NCI-H748 (cell line): ENCODE results near the gene OR4D11.
"Not testable (repeated sequence)": the region's sequence is repeated elsewhere in the genome, so short reads cannot be mapped to it uniquely, and the experiment has no call there.

Source experiments
- DNase-seq: peaks from one replicate; lab custom pipeline; 2025; ENCODE audit not compliant: unreplicated experiment; lab: John Stamatoyannopoulos, UW

OR4D11 gene

DNA sequence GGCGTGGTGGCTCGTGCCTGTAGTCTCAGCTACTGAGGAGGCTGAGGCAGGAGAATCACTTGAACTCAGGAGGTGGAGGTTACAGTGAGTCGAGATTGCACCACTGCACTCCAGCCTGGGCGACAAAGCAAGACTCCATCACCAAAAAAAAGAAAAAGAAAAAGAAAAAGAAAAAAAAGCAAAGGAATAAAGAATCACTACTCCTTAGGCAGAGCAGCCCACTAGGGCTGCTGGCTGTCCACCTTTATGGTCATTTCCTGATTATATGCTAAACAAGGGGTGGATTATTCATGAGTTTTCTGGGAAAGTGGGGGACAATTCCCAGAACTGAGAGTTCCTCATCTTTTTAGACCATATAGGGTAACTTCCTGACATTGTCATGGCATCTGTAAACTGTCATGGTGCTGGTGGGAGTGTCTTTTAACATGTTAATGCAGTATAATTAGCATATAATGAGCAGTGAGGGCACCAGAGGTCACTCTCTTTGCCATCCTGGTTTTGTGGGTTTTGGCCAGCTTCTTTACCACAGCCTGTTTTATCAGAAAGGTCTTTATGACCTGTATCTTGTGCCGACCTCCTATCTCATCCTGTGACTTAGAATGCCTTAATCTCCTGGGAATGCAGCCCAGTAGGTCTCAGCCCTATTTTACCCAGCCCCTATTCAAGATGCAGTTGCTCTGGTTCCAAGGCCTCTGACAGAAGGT, 44.4 kb downstream of the OR4D11 start:
- DNase-seq = not testable (repeated sequence)

- DNase-seq = no peak
Measured at GRCh38 chr11:59548309-59548656, 44.9 kb downstream of the OR4D11 start.

DNA sequence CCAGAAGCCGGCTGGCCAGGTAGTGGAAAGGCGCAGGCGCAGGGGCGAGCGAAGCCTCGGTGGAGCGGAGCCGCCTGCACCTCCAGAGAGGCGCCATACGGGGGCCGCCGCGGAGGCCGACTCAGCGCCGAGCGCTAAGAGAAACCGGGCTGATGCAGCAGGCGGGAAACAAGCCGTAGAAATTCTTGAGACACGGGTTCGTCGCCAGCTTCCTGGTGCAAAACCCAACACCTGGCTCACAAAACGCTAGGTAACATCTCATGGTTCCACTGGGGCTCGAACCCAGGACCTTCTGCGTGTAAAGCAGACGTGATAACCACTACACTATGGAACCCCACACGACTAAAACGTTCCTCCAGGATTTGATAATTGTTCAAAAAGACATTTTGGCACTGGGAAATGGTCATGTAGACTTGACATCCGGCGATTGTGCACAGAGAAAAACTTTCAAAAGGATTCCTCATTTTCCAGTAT, 47.0 kb downstream of the OR4D11 start:
- peak; percentile 95 for DNase-seq

DNA sequence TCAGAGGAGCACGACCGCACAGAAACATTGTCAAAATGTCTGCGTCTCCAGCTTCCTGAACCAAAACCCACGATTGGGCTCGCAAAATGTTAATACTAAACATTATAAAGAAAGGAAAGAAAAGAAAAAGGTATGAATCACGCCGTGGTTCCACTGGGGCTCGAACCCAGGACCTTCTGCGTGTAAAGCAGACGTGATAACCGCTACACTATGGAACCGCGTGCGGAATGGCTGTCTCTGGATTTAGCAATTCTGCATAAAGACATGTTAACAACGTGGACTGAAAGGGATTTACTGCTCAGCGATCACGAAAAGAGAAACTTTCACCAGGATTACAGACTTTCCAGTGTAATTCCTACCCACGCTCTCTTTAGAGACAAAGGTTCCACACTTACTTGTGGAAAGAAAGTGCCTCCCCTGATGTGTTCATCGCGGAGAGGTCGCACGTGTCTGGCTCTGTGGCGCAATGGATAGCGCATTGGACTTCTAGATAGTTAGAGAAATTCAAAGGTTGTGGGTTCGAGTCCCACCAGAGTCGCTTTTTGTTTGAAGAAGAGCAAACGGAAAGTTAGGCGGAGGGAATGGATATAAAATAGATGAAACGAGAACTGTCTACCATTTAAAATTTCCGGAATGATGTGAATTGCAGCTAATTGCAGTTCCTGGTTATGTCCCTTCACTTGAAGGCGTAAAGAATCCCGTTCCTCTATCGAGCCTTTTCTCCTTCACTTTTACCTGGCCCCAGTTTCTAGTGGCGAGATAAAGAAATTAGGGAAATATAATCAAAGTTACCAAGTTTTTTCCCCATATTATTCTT, 47.7 kb downstream of the OR4D11 start:
- DNase-seq = peak; percentile 91

GRCh38 chr11:59551659-59552521, 48.5 kb downstream of the OR4D11 start:
- DNase-seq = peak; percentile 59

DNA sequence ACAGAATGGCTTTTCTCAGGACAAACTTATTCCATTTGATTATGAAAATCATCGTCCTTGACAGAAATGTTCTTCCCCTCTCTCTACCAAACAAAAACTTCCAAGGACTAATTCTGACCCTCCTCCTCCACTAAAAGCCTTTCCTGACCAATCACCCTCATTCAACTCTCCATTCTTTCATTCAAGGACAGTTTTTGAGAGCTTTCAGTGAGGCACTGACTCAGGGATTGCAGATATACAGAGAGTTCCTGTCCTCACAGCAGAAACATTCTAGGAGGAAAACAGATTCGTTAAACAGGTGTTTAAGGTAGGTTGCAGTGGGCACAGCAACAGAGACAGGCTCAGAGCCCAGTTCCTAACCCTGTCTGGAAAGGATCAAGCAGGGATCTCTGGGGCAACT, 49.5 kb downstream of the OR4D11 start:
- DNase-seq = peak; percentile 7

DNA sequence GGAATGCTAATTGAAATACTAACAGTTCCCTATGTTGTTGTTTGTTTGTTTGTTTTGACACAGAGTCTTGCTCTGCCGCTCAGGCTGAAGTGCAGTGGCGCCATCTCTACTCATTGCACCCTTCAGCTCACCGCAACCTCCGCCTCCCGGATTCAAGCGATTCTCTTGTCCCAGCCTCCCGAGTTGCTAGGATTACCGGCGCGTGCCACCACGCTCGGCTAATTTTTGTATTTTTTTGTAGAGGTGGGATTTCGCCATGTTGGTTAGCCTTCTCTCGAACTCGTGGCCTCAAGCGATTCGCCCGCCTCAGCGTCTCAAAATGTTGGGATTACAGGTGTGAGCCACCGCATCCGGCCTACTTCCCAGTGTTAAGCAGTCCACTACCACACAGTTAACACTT, 49.9 kb downstream of the OR4D11 start:
- no peak for DNase-seq
